OCI-LY7 (cell line): ENCODE measurements around the gene PPA1.

Experiments
- CTCF ChIP-seq: fragments of 200-600 bp; sonication (generic); conservative IDR thresholded peaks from 2 replicates; pipeline ENCODE4 v1.5.1; 2014; ENCODE audit warnings: mild to moderate bottlenecking, antibody characterized with exemption, low read length, moderate library complexity, mixed read lengths
- EZH2phosphoT487 ChIP-seq: fragments of 200-600 bp; sonication (generic); IDR thresholded peaks from 2 replicates; pipeline ENCODE4 v1.6.1; 2018; ENCODE audit warnings: low read depth, borderline replicate concordance, mild to moderate bottlenecking, mixed run types, antibody characterized with exemption, low read length, moderate library complexity, mixed read lengths

GRCh38 chr10:70269741-70270140 lies 36.5 kb upstream of the PPA1 start:
- TF ChIP-seq CTCF (no peak), EZH2phosphoT487 (no peak)
